GM19035 (cell line): ENCODE measurements around the gene PANK2.
"Not testable (repeated sequence)": the region's sequence is repeated elsewhere in the genome, so short reads cannot be mapped to it uniquely, and the experiment has no call there.

Experiments
- ATAC-seq: cut with Tn5 transposase; IDR thresholded peaks from one replicate; pipeline ENCODE4 v1.9.1; 2021; ENCODE audit not compliant: unreplicated experiment

The PANK2 gene

DNA sequence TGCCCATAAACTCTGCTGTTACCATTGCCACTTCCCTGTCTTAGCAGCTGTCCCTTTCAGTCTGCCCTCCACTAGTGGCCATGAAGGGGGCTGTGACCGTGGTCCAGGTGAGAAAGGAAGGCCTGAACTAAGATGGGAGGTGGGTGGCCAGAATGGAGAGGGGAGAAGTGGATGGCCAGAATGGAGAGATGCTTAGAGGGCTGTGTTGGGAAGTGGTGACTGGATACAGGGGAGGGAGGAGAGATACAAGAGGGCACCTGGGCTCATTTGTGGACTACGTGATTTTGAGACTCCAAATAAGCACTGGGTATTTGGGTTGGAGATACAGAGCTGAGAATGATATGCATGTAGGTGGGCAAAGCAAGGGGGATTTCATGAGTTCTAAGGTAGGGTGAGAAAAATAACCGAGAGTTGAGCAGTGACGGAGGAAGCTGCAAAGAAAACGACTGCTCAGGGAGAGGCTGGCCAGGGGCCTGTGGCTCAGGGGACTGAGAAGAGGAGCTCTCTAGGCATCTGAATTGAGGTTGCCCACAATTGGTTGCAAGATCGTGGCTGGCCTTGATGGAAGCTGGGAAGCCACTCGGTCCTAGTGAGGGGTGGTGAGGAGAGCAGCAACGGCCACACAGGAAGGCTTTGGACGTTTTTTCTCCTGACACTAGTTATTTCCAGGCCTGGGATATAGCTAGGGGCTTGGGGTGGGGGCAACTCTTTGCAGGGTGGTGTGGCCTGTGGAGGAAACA is 36.9 kb downstream of the PANK2 start:
- no peak for ATAC-seq

DNA sequence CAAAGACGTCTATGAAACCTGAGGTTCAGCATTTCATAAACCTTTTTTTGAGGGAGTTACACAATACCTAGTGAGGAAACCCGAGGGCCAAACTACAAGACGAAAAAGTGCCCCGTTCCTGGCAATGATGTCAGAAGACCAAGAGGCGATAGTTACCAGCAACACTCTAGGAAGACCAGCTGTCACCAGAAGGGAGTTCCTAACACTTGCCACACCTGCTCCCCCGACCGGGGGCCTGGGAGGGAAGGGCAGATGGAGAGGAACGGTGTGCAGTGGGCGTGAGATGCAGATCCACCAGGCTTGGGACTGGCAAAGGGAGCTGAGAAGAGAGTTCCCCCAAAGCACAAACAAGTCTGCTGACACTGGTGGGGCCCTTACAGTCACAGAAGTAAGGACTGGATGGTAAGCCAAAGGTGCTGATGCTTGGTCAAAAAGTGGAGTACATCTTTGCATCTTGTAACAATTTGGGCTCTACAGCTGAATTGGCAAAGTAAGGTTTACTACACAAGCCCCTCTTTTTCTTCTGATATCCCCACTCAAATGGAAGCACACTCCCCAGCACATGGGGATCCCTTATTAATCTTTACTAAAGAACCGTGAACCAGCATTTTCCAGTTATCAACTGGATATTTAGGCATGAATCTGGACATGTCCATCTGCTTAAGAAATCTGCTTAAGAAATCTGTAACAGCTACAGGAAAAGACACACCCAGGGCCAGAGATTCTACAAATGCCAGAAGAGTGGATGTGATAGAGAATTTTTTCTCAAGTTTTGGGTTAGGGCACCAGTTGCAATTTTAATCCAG is 38.5 kb downstream of the PANK2 start:
- no peak for ATAC-seq

DNA sequence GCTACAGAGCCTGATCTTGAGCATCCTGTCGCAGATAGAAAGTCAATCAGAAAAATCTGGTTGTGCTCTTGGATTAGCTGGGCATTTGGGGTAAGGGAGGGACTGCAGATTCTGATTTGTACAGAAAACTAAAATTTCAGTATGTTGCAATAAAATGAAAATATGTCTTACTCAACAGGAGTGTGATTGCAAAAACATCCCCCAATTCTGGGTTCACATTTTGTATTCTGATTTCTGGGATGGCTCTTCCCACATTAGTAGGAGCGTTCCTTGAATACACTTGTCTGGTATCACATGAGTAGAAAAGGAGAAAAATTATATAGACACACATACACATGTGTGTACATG is 40.5 kb downstream of the PANK2 start:
- no peak for ATAC-seq

DNA sequence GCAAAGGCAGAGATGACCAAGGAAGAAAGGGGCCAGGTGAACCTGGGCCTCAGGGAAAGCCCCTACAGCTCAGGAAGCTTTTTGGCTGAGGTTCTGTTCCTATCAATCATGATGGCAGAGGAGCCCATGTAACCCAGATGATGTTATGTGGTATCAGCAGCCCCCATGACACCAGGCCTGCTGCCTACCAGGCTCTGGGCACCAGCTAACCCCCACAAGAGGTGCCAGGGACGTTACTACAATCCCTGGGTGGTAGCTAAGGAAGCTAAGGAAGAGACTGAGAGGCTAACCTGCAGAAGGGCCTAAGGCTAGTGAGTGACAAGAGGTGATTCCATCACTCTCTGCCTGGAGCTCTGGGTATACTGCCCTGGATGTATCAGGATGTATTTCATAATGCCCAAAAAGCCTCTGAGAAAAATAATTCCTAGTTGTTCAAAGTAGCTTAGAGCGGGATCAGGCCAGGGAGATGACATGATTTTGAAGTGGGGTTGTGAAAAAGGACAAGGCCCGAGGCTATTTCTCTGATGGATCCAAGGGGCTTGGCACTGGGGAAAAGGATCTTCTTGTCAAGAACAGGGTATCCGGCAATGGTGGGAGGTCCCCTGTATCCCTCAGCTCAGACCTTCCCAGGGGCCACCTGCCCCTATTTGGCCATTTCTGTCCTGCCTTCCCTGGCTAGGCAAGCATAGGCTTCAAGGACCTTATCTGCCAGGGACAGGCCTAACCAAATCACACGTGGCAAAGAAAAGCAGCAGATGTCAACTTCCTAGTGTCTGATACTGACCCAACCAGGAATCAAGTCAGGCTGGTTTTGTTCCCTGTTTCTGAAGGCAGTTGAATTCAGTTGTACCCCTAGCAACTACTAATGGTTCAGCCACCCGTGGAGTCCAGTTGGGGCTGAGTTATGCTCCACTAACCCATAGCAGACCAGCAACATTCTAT is 41.3 kb downstream of the PANK2 start:
- no peak for ATAC-seq

DNA sequence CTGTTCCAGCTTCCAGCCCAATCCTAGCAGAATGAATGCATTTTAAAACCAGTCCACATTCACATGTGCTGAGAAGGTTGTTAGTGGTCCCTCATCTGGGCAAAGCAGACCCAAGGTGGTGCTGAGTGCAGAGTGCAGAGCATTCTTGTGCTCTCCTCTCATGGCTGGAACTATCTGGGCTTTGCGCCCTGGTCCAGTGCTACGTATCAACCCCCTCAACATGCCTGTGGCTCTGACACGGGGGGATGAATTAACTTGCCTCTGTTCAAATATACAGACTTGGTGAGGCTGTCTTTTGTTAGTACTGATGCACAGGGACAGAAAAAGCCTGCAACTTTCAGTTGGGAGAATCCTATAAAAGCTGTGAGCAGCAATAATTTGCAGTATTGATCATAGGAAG is 42.5 kb downstream of the PANK2 start:
- no peak for ATAC-seq

DNA sequence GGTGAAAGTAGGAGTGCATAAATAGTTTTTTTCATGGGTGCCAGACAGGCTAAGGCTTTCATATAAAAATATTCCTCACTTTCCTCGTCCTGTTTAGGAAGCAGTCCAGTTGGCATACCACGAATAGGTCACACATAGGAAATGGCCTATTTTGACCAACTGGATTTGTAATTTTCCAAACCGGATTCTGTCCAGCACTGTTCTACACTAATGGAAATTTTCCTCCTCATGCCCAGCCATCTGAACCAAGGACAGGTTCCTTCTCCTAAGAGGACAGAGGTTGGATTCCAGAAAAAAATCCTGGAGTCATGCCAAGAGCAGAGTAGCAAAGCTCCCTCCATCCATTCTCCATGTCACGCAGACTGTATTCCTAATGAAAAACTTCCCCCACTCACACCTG is 43.1 kb downstream of the PANK2 start:
- ATAC-seq: no peak

DNA sequence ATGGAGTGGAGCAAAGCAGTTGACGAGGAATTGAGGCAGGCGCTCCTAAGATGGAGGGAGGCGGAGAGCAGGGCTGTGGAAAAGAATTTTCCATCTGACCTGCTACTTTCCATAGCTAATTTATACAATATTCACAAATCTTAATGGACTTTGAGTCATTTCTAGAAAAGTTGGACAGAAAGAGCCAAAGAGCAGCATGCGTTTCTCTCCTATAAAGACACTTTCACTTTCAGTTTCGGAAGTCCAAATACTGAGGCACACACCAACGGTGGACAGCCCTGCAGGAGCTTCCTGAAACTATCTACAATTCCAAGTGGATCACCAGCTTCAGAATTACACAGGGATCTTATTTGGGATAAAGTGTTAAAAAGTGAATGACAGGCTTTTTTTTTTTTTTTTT is 43.5 kb downstream of the PANK2 start:
- no peak for ATAC-seq

DNA sequence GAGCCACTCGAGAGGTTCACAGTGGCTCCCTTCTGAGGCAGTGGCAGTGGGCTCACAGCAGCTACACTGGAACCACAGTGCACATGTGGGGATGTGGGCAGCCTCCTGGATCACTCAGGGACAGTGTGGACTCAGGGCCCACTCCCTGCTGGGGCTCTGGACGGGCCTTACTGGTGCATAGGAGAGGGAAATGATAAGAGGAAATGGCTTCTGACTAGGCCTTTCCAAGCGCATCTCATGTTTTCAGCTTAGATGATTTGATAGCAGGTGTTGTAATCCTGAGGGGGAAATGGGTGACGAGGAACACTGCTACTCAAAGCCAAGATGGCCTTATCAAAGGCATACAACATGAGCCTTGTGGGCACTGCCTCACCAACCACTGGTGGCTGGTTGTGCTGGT is 44.0 kb downstream of the PANK2 start:
- ATAC-seq: no peak

DNA sequence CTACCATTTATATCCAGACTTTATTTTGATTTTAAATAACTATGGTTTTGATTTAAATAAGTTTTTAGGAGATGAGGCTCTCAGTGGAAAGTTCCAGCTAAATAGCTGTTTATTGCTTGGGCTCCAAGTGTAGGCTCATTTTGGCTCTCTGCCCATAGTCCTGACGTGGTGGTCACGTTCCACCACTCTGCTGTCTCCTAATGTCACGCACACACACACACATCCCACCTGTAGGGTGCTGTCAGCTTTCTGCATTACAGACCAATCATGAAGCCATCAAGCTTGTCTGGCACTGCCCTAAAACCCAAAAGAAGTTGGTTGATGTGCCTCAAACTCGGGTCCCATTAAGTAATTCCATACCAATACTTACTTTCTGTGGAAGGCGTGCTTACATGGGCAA is 45.4 kb downstream of the PANK2 start:
- ATAC-seq: no peak

DNA sequence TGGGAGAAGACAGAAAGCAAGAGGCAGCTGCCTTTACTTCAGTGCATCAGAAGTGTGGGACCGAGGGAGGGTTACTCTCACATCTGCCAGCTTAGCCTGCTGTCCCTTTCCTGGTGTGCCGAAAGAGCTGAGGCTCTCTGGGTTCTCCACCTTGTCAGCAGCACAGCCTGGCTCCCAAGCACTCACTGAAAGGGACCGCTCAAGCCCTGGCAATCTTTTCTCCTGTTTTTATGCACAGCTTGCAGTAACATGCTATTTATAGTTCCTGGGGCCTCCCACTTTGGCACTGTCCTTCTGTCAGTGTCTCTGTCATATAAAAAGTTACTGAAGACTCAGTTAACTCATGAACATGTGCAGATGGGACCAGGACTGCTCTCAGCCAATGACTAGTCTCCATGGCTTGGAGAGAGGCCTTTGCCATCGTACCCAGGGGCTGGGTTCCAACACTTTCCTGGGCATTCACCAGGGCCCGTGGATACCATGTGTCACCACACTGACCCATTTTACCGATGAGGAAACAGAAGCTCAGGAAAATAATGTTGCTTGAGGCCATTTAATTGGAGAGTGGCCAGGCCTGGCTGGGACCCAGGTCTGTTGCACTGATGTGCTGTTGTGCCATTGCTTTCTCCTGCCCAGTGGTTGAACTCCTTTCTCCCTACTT is 46.2 kb downstream of the PANK2 start:
- ATAC-seq: no peak

DNA sequence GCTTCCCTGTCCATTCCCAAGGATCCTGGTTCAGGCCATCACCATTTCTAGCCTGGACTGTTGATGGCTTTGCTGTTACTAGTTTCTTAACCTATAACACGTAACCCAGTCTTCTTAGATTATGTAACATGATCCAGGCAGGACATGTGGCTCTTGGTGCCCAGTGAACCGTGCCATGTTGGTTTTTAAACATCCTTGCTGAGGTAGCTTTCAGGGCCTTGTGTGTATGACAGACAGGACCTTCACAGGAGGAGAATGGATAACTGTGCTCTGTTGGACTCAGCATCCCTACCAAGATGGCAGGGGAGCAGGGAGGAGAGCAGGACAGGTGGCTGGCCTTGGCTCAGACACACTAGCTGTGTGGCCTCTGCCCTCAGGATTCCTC is 46.8 kb downstream of the PANK2 start:
- ATAC-seq: no peak

DNA sequence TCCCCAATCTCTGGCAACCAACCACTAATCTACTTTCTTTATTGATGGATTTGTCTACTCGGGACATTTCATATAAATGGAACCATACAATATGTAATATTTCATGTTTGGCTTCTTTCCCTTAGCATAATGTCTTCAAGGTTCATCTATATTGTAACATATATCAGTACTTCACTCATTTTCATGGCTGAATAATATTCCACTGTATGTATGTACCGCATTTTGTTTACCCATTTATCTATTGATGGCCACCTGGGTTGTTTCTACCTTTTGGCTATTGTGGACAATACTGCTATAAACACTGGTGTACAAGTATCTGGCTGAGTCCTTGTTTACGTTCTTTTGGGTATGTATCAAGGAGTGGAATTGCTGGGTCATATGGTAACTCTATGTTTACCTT is 48.4 kb downstream of the PANK2 start:
- ATAC-seq: no peak

DNA sequence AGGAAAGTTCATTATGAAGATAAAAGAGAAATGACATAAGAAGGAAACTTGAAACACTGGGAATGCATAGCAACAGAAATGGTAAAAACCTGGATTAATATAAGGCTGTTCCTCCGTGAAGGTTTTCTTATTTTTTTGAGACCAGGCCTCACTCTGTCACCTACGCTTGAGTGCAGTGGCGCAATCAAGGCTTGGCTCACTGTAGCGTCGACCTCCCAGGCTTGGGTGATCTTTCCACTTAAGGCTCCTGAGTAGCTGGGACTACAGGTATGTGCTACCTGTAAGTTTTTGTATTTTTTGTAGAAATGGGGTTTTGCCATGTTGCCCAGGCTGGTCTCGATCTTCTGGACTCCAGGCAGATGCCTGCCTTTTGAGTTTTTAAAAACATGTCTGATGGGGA is 51.7 kb downstream of the PANK2 start:
- no peak for ATAC-seq

DNA sequence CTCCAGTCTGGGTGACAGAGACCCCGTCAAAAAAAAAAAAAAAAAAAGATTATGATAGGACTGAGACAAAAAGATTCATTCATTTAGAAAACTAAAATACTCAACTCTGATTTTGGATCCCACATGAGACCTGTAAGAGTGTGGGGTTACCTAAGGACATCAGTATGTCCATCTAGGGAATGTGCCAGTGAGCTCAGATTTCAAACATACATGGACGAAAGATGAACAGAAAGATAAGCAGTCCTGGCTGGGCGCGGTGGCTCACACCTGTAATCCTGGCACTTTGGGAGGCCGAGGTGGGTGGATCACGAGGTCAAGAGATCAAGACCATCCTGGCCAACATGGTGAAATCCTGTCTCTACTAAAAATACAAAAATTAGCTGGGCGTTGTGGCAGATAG is 57.5 kb downstream of the PANK2 start:
- not testable (repeated sequence) for ATAC-seq

DNA sequence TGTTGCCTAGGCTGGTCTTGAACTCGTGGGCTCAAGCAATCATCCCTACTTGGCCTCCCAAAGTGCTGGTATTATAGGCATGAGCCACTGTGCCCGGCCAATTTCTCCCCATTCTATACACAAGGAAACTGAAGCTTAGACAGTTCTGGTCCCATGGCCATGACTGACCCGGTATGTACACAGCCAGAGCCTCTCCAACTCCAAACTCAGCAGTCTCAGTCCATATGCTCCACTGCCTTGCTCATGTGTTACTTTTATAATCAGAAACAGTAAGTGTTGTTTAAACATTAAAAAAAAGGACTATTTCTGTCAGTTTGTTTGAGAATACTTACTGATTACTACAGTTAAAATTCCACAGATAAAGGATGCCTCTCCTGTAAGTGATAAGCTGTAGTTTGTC is 75.5 kb downstream of the PANK2 start:
- ATAC-seq: no peak

DNA sequence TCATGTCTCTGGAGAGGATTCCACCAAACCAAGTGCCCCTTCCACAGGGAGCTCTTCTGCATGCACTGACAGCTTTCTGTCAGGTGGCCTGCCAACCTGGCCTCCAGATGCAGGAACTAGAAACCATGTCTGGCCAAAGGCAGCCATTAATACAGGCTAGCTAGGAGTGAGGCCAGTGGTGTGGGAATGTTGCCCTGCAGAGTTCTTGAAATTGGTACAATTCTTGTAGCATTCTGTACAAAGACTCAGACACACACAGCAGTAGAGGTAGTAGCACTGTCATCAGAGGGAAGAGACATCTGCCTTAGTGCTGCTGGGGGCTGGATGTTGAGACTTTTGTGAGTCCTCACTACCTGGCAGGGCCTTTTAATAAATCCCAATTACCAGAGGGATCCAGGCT is 77.4 kb downstream of the PANK2 start:
- no peak for ATAC-seq

DNA sequence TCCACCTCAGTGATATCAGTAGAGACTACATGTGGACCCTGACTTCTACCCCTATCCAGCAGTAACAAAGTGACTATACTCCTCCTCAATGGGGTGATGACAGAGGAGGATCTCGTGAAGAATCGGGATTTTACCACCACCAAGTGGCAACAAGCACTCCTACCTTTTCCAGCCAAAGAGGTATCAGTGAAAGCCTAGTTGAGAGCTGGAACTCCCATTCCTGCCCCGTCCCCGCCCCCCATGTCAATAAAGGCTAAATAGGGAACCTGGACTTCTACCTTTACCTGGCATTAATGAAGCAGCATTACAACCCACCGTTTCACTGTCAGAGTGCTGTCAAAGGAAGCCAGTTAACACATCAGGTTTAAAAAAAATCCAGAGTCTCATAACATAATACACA is 80.8 kb downstream of the PANK2 start:
- no peak for ATAC-seq

DNA sequence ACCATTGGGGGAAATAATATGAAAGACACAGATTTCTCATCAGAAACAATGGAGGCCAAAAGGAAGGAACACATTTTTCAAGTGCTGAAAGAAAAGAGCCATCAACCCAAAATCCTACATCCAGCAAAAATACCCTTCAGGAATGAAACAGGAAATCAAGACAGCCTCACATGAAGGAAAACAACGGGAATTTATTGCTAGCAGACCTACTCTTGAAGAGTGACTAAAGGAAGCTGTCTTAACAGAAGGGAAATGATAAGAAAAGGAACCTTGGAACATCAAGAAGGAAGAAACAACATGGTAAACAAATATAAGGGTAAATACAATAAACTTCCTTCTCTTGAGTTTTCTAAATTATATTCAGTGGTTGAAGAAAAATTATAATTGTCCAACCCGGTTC is 82.0 kb downstream of the PANK2 start:
- ATAC-seq: no peak

DNA sequence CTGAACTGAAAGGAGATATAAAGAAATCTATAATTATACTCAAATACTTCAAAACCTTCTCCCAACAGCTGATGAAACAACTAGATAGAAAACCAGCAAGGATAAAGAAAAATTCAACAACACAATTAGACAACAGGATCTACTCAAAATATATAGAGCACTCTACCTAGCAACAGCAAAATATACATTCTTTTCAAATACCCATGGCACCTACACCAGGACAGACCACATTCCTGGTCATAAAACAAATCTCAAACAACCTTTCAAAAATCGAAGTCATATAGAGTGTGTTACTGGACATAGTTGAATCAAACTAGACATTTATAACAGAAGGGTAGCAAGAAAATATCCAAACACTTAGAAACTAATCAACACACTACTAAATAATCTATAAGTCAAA is 83.0 kb downstream of the PANK2 start:
- no peak for ATAC-seq

DNA sequence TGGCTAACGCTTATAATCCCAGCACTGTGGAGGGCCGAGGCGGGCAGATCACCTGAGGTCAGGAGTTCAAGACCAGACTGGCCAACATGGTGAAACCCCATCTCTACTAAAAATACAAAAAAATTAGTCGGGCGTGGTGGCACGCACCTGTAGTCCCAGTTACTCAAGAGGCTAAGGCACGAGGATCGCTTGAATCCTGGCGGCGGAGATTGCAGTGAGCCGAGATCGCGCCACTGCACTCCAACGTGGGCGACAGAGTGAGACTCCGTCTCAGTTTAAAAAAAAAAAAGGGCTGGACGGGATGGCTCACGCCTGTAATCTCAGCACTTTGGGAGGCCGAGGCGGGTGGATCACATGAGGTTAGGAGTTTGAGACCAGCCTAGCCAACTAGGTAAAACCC is 83.4 kb downstream of the PANK2 start:
- not testable (repeated sequence) for ATAC-seq

DNA sequence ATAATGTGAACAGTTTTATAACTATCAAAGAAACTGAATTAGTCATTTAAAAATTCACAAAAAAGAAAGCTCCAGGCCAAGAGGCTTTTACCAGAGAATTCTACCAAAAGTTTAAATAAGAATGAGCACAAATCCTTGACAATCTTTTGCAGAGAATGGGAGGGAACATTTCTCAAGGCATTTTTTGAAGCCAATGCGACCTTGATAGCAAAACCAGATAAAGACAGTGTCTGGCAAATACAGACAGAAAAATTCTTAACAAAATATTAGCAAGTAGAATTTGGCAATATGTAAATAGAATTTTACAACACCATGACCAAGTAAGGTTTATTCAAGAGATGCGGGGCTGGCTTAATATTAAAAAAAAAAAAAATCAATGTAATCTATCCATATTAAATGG is 84.5 kb downstream of the PANK2 start:
- no peak for ATAC-seq
